ENCODE data around the gene ALAS2.
A peak's percentile ranks its signal among the peaks of the same experiment; 100 is the strongest.

The ALAS2 gene

GRCh38 chrX:55026143-55026542, 4.6 kb downstream of the ALAS2 start:
- H3K4me3 ChIP-seq (ENCODE audit: low read depth, low read length): no peak overlapping the region
- no peak for DNase-seq (ENCODE audit: low read depth)
- TF ChIP-seq CTCF (IDR thresholded peaks at IDR 0.05; ENCODE audit: control insufficient read depth, extremely low read depth, insufficient read depth): no peak

GRCh38 chrX:55014897-55015299, 15.9 kb downstream of the ALAS2 start:
- H3K4me3 ChIP-seq (ENCODE audit: low read depth, low read length): no peak overlapping the region
- DNase-seq (ENCODE audit: low read depth): no peak
- no peak for TF ChIP-seq CTCF (IDR thresholded peaks at IDR 0.05; ENCODE audit: control insufficient read depth, extremely low read depth, insufficient read depth)

- no peak overlapping the region for H3K4me3 ChIP-seq (ENCODE audit: low read depth, low read length)
- peak; percentile 15; the same call in 1 of the 2 replicates for TF ChIP-seq CTCF (IDR thresholded peaks at IDR 0.05; ENCODE audit: control insufficient read depth, extremely low read depth, insufficient read depth)
- DNase-seq (ENCODE audit: low read depth): no peak
Observed at GRCh38 chrX:55011294-55011693, 19.5 kb downstream of the ALAS2 start.

- no peak for TF ChIP-seq CTCF (IDR thresholded peaks at IDR 0.05; ENCODE audit: control insufficient read depth, extremely low read depth, insufficient read depth)
- no peak overlapping the region for H3K4me3 ChIP-seq (ENCODE audit: low read depth, low read length)
- no peak for DNase-seq (ENCODE audit: low read depth)
Observed at GRCh38 chrX:55008571-55009358, 22.0 kb downstream of the ALAS2 start.

GRCh38 chrX:55007656-55008055, 23.1 kb downstream of the ALAS2 start:
- H3K4me3 ChIP-seq (ENCODE audit: low read depth, low read length): no peak overlapping the region
- no peak for TF ChIP-seq CTCF (IDR thresholded peaks at IDR 0.05; ENCODE audit: control insufficient read depth, extremely low read depth, insufficient read depth)
- no peak for DNase-seq (ENCODE audit: low read depth)

- no peak overlapping the region for H3K4me3 ChIP-seq (ENCODE audit: low read depth, low read length)
- no peak for DNase-seq (ENCODE audit: low read depth)
- no peak for TF ChIP-seq CTCF (IDR thresholded peaks at IDR 0.05; ENCODE audit: control insufficient read depth, extremely low read depth, insufficient read depth)
Observed at GRCh38 chrX:55006827-55007621, 23.8 kb downstream of the ALAS2 start.
